K562 (cell line): ENCODE measurements around the gene KNL1. TPM values are rescaled to one million over a fixed set of nuclear protein-coding genes. Genes with fewer than 3 reads are reported as not detected.
A peak's percentile ranks its signal among the peaks of the same experiment; 100 is the strongest.

Experiments
- CC2D1A ChIP-seq: fragments of 450-650 bp; IDR thresholded peaks from 2 replicates; pipeline ENCODE4 v1.6.1; 2017; ENCODE audit warnings: mild to moderate bottlenecking
- GTF2E2 ChIP-seq: fragments of 200-800 bp; sonication (Bioruptor generic); IDR thresholded peaks from 2 replicates; pipeline ENCODE4 v1.6.1; 2016; ENCODE audit warnings: missing genetic modification characterization, missing compliant biosample characterization
- KDM5B ChIP-seq: fragments of 200-600 bp; sonication (generic); IDR thresholded peaks from 2 replicates; pipeline ENCODE4 v1.6.1; 2012; ENCODE audit warnings: low read depth, mild to moderate bottlenecking, moderate library complexity, low read length, control low read depth, inconsistent platforms; ENCODE audit not compliant: insufficient replicate concordance
- MCM7 ChIP-seq, 2 experiments: fragments of 450-650 bp; IDR thresholded peaks; 2 replicates each; pipeline ENCODE4 v1.6.1; 2016 to 2018
- NR2C2 ChIP-seq, 2 experiments: fragments of 200-800 bp in 1 of 2; sonication (Bioruptor generic) in 1 of 2; sonication (generic) in 1 of 2; formaldehyde crosslinking in 1 of 2; IDR thresholded peaks; 2 replicates each; pipeline versions ENCODE4 v1.6.1 to v1.8.0; 2016 to 2022; ENCODE audit warnings: mild to moderate bottlenecking in 1 of 2, missing compliant biosample characterization in 1 of 2, missing genetic modification characterization in 1 of 2, missing genetic modification reagents in 1 of 2
- SAFB2 ChIP-seq: fragments of 200-400 bp; formaldehyde crosslinking; IDR thresholded peaks from 2 replicates; pipeline ENCODE4 v1.6.1; 2018; ENCODE audit warnings: borderline replicate concordance, low read length, low read depth, moderate library complexity; ENCODE audit not compliant: severe bottlenecking
- TCF3 ChIP-seq: sonication (generic); formaldehyde crosslinking; IDR thresholded peaks from 2 replicates; pipeline ENCODE4 v1.4.0; 2020; ENCODE audit warnings: mild to moderate bottlenecking, missing genetic modification reagents
- ZNF175 ChIP-seq: fragments of 200-800 bp; sonication (Bioruptor generic); IDR thresholded peaks from 2 replicates; pipeline ENCODE4 v1.6.1; 2016; ENCODE audit warnings: low read depth, mild to moderate bottlenecking, missing genetic modification characterization, missing compliant biosample characterization
- ZNF311 ChIP-seq: fragments of 250-450 bp; sonication (Bioruptor Pico); IDR thresholded peaks from 2 replicates; pipeline ENCODE4 v1.4.0; 2020; ENCODE audit warnings: mild to moderate bottlenecking, moderate library complexity
- ZNF77 ChIP-seq: fragments of 250-450 bp; sonication (Bioruptor Pico); IDR thresholded peaks from 2 replicates; pipeline ENCODE4 v1.5.0; 2020
- ZNF79 ChIP-seq: fragments of 250-450 bp; sonication (Bioruptor Pico); IDR thresholded peaks from 2 replicates; pipeline ENCODE4 v1.4.0; 2020; ENCODE audit warnings: low read depth, mild to moderate bottlenecking, moderate library complexity
- polyA plus RNA-seq, 8 experiments: library from polyadenylated mRNA; depleted of rRNA in 4 of 8; stranded (reverse) in 5 of 8; unstranded in 3 of 8; fragments of >200 nt; fragmentation: Nextera tagmentation in 2 of 8; fragmentation: Illumina TruSeq in 1 of 8; extraction: Ambion mirVana in 2 of 8; extraction: Trizol in 1 of 8; gene quantifications; 2 replicates each; pipeline versions ENCODE4 v1.2.1 to v1.2.3, GENCODE V29; 2011 to 2014; ENCODE audit warnings: inconsistent platforms in 1 of 8, missing spikeins in 1 of 8
- total RNA-seq, 7 experiments: library from RNA; depleted of rRNA in 6 of 7; stranded (reverse); fragments of >200 nt in 6 of 7; fragmentation: Illumina TruSeq in 2 of 7; extraction: Trizol in 2 of 7; gene quantifications; 2 replicates each; pipeline versions ENCODE4 v1.2.1 to v1.2.3, GENCODE V29; 2011 to 2021; ENCODE audit warnings: low replicate concordance in 1 of 7
- TF ChIP-seq, protein P1 (sequence below): fragments of 250-450 bp; sonication (Bioruptor Pico); IDR thresholded peaks from 2 replicates; pipeline ENCODE4 v1.5.0; 2020; ENCODE audit warnings: mild to moderate bottlenecking, borderline replicate concordance
- TF ChIP-seq, protein P2 (sequence below): fragments of 250-450 bp; sonication (Bioruptor Pico); IDR thresholded peaks from 2 replicates; pipeline ENCODE4 v1.5.0; 2021
- TF ChIP-seq, protein P3 (sequence below): fragments of 250-450 bp; sonication (Bioruptor Pico); IDR thresholded peaks from 2 replicates; pipeline ENCODE4 v1.4.0; 2020; ENCODE audit warnings: borderline replicate concordance
- TF ChIP-seq, protein P4 (sequence below): sonication (generic); formaldehyde crosslinking; IDR thresholded peaks from 2 replicates; pipeline ENCODE4 v1.8.0; 2022; ENCODE audit warnings: missing genetic modification reagents, mild to moderate bottlenecking, moderate library complexity, borderline replicate concordance
- TF ChIP-seq, protein P5 (sequence below), 2 experiments: fragments of 450-650 bp; IDR thresholded peaks; 2 replicates each; pipeline ENCODE4 v1.6.1; 2016
- TF ChIP-seq, protein P6 (sequence below): fragments of 250-450 bp; sonication (Bioruptor Pico); IDR thresholded peaks from 2 replicates; pipeline ENCODE4 v1.5.0; 2021

The KNL1 gene
- total and polyA plus RNA-seq, 9 of the 15 experiments (the other 6 are each of a cell fraction or from before 2014, with no cell fraction given) = 14.5 to 65.4 (median 34.6) TPM

DNA sequence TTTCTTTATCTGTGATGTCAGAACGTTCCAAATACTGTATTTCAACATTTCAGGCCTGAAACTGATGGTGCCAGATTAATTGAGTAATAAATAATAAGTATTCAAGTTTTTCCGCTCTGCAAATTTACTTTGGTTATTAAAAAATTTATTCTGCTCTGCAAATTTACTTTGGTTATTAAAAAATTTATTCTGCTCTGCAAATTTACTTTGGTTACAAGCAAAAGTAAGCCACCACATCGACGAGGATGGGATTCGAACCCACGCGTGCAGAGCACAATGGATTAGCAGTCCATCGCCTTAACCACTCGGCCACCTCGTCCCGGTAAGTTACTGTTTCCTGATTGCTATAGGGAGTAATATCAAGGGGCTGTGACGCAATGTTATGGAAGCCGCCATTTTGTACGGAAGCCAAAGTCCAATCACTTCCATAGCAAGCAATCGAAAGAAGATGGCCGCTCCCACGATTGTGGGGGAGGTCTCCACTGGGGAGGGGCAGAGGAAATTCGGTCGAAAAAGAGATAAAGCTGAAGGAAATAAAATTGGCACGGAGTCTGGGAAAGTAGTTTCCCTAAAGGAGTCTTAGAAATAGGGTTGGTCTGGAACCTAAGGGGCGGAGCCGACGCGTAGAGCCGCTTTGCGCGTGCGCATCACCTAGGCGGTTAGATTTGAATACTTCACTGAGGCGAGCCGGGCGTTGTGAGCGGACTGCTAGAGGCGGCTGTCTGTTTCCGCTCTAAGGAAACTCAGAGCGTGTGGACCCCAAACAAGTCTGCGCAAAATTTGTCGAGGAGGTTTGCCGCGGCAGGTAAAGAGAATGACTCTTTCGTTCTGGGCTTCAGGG lies at the start of gene KNL1 (continued):
- TF ChIP-seq, protein P1, sequence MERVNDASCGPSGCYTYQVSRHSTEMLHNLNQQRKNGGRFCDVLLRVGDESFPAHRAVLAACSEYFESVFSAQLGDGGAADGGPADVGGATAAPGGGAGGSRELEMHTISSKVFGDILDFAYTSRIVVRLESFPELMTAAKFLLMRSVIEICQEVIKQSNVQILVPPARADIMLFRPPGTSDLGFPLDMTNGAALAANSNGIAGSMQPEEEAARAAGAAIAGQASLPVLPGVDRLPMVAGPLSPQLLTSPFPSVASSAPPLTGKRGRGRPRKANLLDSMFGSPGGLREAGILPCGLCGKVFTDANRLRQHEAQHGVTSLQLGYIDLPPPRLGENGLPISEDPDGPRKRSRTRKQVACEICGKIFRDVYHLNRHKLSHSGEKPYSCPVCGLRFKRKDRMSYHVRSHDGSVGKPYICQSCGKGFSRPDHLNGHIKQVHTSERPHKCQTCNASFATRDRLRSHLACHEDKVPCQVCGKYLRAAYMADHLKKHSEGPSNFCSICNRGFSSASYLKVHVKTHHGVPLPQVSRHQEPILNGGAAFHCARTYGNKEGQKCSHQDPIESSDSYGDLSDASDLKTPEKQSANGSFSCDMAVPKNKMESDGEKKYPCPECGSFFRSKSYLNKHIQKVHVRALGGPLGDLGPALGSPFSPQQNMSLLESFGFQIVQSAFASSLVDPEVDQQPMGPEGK (CRISPR knock-in tag) = no peak
- TF ChIP-seq KDM5B (peak; percentile 62), NR2C2 (CRISPR knock-in tag; IDR thresholded peaks at IDR 0.05) (peak; percentile 57; the same call in 1 of the 2 replicates), NR2C2 (tag; IDR thresholded peaks at IDR 0.05) (peak; percentile 79), ZNF175 (CRISPR knock-in tag) (0 out of 2 replicates have a peak, but pooled peaks have one; percentile 40), CC2D1A (peak; percentile 66; the same call in 1 of the 2 replicates), TCF3 (CRISPR knock-in tag) (peak; percentile 38), SAFB2 (no peak), GTF2E2 (peak; percentile 71; the same call in 1 of the 2 replicates), MCM7 (IDR thresholded peaks at IDR 0.05) (no peak), ZNF311 (CRISPR knock-in tag) (no peak), ZNF79 (CRISPR knock-in tag) (no peak), ZNF77 (CRISPR knock-in tag) (no peak)
- TF ChIP-seq, protein P2, sequence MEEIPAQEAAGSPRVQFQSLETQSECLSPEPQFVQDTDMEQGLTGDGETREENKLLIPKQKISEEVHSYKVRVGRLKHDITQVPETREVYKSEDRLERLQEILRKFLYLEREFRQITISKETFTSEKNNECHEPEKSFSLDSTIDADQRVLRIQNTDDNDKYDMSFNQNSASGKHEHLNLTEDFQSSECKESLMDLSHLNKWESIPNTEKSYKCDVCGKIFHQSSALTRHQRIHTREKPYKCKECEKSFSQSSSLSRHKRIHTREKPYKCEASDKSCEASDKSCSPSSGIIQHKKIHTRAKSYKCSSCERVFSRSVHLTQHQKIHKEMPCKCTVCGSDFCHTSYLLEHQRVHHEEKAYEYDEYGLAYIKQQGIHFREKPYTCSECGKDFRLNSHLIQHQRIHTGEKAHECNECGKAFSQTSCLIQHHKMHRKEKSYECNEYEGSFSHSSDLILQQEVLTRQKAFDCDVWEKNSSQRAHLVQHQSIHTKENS (CRISPR knock-in tag) = no peak
- TF ChIP-seq, protein P3, sequence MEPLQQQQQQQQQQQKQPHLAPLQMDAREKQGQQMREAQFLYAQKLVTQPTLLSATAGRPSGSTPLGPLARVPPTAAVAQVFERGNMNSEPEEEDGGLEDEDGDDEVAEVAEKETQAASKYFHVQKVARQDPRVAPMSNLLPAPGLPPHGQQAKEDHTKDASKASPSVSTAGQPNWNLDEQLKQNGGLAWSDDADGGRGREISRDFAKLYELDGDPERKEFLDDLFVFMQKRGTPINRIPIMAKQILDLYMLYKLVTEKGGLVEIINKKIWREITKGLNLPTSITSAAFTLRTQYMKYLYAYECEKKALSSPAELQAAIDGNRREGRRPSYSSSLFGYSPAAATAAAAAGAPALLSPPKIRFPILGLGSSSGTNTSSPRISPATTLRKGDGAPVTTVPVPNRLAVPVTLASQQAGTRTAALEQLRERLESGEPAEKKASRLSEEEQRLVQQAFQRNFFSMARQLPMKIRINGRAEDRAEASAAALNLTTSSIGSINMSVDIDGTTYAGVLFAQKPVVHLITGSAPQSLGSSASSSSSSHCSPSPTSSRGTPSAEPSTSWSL (CRISPR knock-in tag) = no peak
- TF ChIP-seq, protein P4, sequence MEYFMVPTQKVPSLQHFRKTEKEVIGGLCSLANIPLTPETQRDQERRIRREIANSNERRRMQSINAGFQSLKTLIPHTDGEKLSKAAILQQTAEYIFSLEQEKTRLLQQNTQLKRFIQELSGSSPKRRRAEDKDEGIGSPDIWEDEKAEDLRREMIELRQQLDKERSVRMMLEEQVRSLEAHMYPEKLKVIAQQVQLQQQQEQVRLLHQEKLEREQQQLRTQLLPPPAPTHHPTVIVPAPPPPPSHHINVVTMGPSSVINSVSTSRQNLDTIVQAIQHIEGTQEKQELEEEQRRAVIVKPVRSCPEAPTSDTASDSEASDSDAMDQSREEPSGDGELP (CRISPR knock-in tag) = peak; percentile 70; the same call in 1 of the 2 replicates
- TF ChIP-seq, protein P5, sequence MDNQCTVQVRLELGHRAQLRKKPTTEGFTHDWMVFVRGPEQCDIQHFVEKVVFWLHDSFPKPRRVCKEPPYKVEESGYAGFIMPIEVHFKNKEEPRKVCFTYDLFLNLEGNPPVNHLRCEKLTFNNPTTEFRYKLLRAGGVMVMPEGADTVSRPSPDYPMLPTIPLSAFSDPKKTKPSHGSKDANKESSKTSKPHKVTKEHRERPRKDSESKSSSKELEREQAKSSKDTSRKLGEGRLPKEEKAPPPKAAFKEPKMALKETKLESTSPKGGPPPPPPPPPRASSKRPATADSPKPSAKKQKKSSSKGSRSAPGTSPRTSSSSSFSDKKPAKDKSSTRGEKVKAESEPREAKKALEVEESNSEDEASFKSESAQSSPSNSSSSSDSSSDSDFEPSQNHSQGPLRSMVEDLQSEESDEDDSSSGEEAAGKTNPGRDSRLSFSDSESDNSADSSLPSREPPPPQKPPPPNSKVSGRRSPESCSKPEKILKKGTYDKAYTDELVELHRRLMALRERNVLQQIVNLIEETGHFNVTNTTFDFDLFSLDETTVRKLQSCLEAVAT (IDR thresholded peaks at IDR 0.05) = 0 out of 4 replicates have a peak, but pooled peaks of 1 of the 2 experiments have one; percentile 17
- TF ChIP-seq, protein P6, sequence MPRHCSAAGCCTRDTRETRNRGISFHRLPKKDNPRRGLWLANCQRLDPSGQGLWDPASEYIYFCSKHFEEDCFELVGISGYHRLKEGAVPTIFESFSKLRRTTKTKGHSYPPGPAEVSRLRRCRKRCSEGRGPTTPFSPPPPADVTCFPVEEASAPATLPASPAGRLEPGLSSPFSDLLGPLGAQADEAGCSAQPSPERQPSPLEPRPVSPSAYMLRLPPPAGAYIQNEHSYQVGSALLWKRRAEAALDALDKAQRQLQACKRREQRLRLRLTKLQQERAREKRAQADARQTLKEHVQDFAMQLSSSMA (CRISPR knock-in tag) = no peak
